ENCODE results near the gene PCK1. TPM values are rescaled to one million over a fixed set of nuclear protein-coding genes. Genes with fewer than 3 reads are reported as not detected.

PCK1 gene
- total RNA-seq, 1 donor from 2014 or later = not detected

- no peak for DNase-seq (ENCODE audit: low read depth, low spot score)
- peaks cover 4% of the 10 kb centered on the region for H3K4me1 Mint-ChIP-seq
- no peaks in the 10 kb centered on the region for H3K36me3 Mint-ChIP-seq (ENCODE audit: low read depth)
- no peak overlapping the region for H3K27ac Mint-ChIP-seq (ENCODE audit: unreplicated experiment)
- no peak overlapping the region for H3K4me3 Mint-ChIP-seq
- H3K27me3 Mint-ChIP-seq (ENCODE audit: low read depth) = peaks cover 11% of the 10 kb centered on the region
- no peaks in the 10 kb centered on the region for H3K9me3 Mint-ChIP-seq
- TF ChIP-seq CTCF (conservative IDR thresholded peaks at IDR 0.05) = no peak
Observed at GRCh38 chr20:57605878-57606277, 45.0 kb downstream of the PCK1 start.

- Mint-ChIP-seq H3K27me3 (ENCODE audit: low read depth) (peaks cover 11% of the 10 kb centered on the region), H3K4me3 (no peak overlapping the region), H3K4me1 (no peaks in the 10 kb centered on the region), H3K36me3 (ENCODE audit: low read depth) (no peaks in the 10 kb centered on the region), H3K27ac (ENCODE audit: unreplicated experiment) (no peak overlapping the region), H3K9me3 (no peaks in the 10 kb centered on the region)
- TF ChIP-seq CTCF (conservative IDR thresholded peaks at IDR 0.05) = no peak
- DNase-seq (ENCODE audit: low read depth, low spot score) = no peak
Observed at GRCh38 chr20:57608516-57608915, 47.6 kb downstream of the PCK1 start.

GRCh38 chr20:57609086-57609841 is 48.4 kb downstream of the PCK1 start:
- H3K4me1 Mint-ChIP-seq = no peaks in the 10 kb centered on the region
- H3K36me3 Mint-ChIP-seq (ENCODE audit: low read depth) = no peaks in the 10 kb centered on the region
- H3K27me3 Mint-ChIP-seq (ENCODE audit: low read depth) = peaks cover 11% of the 10 kb centered on the region
- no peak overlapping the region for H3K4me3 Mint-ChIP-seq
- DNase-seq (ENCODE audit: low read depth, low spot score) = no peak
- TF ChIP-seq CTCF (conservative IDR thresholded peaks at IDR 0.05) = no peak
- peak overlapping the region; percentile 63 for H3K27ac Mint-ChIP-seq (ENCODE audit: unreplicated experiment)
- no peaks in the 10 kb centered on the region for H3K9me3 Mint-ChIP-seq

- DNase-seq (ENCODE audit: low read depth, low spot score) = no peak
- no peak for TF ChIP-seq CTCF (conservative IDR thresholded peaks at IDR 0.05)
- H3K27ac Mint-ChIP-seq (ENCODE audit: unreplicated experiment) = peak overlapping the region; percentile 63
- no peaks in the 10 kb centered on the region for H3K9me3 Mint-ChIP-seq
- H3K36me3 Mint-ChIP-seq (ENCODE audit: low read depth) = no peaks in the 10 kb centered on the region
- H3K4me1 Mint-ChIP-seq = no peaks in the 10 kb centered on the region
- H3K27me3 Mint-ChIP-seq (ENCODE audit: low read depth) = peaks cover 11% of the 10 kb centered on the region
- no peak overlapping the region for H3K4me3 Mint-ChIP-seq
Observed at GRCh38 chr20:57609842-57610167, 48.9 kb downstream of the PCK1 start.

- no peak for DNase-seq (ENCODE audit: low read depth, low spot score)
- TF ChIP-seq CTCF (conservative IDR thresholded peaks at IDR 0.05) = no peak
- H3K4me3 Mint-ChIP-seq = no peak overlapping the region
- no peaks in the 10 kb centered on the region for H3K4me1 Mint-ChIP-seq
- no peaks in the 10 kb centered on the region for H3K36me3 Mint-ChIP-seq (ENCODE audit: low read depth)
- H3K27me3 Mint-ChIP-seq (ENCODE audit: low read depth) = peaks cover 11% of the 10 kb centered on the region
- H3K9me3 Mint-ChIP-seq = no peaks in the 10 kb centered on the region
- peak overlapping the region; percentile 88 for H3K27ac Mint-ChIP-seq (ENCODE audit: unreplicated experiment)
Observed at GRCh38 chr20:57610261-57610952, 49.5 kb downstream of the PCK1 start.

Measured in neural crest cell (in vitro differentiated cells).